ENCODE data around the gene FRK.
"Not testable (repeated sequence)": the region's sequence is repeated elsewhere in the genome, so short reads cannot be mapped to it uniquely, and the experiment has no call there.

Gene FRK

DNA sequence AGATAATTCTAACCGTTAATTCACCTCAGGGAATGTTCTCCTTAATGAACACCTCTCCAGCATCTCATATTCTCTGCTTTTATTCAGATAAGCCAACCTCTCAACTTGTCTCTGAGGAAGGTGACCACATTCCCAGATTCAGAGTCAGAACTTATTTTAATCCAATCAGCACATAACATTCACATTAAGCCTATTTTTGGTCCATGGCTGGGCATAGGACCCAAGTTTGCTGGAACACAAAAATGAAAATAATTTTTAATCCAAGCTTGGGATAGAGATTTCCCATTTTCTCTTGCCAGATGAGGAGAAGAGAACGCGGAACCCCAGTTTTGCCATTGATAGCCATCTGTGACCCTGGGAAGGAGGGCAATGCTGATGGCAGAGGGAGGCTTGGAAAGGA is 126.5 kb downstream of the FRK start:
- DNase-seq = no peak

- DNase-seq = no peak
These were observed 128.2 kb downstream of the FRK start for GRCh38 chr6:115932481-115932880.

GRCh38 chr6:115928000-115928399 is 132.7 kb downstream of the FRK start:
- DNase-seq = not testable (repeated sequence)

DNA sequence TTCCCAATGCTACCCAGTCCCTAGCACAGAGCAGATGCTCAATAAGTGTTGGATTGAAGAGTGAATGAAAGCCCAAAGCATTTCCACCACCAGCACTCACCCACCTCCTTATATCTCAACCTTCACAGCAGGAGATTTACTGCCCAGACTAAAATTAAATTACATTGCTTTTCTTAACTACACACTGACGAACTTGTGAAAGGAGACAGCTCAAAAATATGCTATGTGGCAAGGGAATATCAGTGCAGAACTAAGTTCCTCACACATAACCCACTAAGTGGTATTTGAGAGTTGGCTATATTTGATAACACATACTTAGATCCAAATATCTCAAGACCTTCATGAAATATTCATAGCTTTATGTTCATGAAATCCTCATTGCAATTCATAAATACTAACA is 137.7 kb downstream of the FRK start:
- no peak for DNase-seq

DNA sequence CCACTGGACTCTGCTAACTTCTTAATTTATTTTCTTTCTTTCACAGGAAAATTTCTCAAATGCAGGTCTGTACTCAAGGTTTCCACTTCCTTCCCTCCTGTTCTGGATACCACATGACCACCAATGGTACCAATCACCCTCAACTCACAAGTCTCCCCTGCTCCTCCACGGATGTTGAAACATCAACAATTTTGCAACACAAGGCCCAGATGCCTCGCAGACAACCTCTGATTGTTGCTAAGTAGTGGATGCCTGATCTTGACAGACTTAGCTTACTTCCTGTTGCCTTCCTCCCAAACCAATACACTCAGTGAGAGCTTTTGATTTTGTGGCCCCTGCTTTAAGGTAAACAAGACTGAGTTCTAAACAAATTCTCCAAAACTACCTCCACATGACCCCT is 146.6 kb downstream of the FRK start:
- DNase-seq = no peak

- DNase-seq = no peak
These were observed 150.7 kb downstream of the FRK start for GRCh38 chr6:115909923-115910546.

GRCh38 chr6:115908906-115909559 is 151.7 kb downstream of the FRK start:
- no peak for DNase-seq

GRCh38 chr6:115905471-115905870 is 155.2 kb downstream of the FRK start:
- no peak for DNase-seq

- DNase-seq = no peak
These were observed 158.3 kb downstream of the FRK start for GRCh38 chr6:115902436-115902835.

DNA sequence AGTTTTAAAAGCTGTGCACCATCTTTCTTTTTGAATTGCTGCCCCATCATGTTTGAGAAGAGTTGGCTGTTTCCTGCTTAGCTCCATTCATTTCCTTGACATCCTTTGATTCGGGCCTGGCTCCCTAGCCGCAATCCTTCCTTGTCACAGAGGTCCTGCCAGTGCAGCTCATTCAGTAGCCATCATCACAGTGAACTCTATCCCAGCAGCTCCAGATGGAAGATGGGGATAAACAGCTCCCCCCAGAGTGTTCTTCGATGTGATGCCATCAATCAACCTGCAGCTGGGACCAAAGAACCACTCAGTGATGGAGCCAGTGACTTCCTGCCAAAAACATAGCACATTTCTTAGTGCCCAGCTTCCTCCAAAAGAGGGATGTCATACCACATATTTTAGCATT is 158.8 kb downstream of the FRK start:
- no peak for DNase-seq

DNA sequence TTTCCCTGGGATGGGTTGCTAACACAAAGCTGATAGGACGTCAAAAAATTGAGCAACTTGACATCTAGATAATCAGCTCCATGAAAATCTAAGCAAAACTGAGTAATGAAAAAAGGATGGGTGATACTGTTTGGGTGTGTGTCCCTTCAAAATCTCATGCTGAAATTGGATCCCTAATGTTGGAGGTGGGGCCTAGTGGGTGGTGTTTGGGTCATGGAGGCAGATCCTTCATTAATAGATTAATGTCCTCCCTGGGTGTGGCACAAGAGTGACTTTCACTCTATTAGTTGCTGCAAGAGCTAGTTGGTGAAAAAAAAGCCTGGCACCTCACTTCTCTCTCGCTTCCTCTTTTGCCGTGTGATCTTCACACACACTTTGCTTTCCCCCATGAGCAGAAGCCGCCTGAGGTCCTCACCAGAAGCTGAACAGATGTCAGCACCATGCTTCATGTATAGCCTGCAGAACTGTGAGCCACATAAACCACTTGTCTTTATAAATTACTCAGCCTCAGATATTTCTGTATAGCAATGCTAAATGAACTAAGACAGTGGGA is 160.9 kb downstream of the FRK start:
- no peak for DNase-seq

DNA sequence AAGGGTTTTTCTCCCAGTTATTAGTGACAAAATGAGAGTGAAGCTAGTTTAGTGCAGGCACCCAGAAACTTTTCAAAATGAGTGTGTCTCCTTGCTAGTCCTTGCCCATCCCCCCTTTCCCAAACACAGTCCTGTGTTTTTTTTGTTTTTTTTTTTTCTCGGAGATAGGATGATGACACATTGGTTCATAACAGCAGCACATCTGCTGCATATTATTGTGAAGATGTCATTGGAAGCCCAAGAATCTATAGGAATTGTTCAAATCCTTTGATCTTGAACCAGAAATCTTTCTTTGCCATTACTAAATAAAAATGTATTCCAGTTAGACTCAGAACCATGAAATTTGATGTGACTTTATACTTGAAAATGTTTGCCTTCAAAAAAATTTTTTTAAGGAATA is 162.4 kb downstream of the FRK start:
- DNase-seq = no peak

GRCh38 chr6:115896538-115897129 is 164.1 kb downstream of the FRK start:
- peak; percentile 23 for DNase-seq

DNA sequence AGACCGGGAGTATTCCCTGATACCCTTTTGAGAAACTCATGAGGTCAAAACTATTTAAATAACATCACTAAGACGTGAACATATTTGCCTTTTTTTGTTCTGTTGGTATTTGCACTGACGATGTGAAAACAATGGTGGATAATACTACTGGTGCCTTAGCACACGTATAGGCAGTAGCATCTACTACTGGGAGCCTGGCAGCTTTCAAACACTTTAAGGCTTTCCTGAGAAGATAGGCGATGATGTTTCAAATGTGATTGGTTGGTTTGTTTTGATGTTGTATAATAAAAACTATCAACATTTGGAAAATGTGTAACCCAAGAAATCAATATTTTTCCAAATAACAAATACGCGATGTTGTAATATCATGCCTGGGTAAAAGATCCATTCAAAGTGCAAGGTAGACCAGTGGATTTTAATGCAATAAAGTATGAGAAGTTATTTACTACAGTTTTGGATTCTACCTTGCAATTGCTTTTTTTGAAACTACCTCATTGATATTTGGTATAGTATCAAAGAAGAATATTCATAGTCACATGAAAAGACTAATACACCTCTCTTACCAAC is 166.2 kb downstream of the FRK start:
- no peak for DNase-seq

DNA sequence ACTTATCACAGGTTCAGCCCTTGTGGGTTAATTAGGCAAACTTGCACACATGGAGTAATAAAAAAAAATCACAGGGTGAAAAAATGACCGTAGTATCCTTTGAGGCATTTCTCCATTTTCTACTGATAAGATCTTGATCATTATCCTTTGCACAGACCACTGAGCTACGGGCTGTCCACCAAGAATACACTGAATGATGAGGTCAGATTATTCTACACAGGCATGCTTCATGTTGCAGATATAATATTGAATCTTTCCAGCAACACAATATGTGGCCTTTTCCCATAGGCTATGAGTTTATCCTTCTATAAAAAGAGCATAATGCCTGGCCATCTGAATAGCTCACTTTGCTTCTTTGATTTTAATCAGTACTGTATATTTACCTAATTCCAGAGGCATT is 168.9 kb downstream of the FRK start:
- no peak for DNase-seq

DNA sequence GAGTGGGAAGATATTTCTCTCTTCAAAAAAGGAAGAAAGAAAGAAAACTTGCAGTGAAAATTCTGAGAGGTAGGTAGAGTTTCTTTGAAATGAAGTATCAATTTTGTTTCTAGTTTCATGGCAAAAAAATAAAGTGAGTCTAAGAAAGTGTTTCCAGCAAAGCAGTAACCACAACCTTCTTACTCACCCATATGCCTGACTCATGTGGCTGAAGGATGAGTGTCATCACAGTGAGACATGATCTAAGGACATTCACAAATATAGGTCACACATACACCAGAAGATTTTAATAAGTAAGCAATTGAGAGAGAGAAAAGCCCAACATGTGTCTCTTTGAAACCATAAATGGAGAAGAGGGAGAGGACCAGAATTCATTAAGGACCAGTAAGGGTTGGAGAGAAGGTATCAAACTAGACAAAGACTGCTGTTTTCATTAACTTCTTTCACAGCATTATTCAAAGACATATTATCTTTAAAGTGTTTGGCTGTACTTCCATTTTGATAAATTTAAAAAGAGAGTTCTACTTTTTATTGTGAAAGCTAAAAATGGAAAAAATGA is 169.5 kb downstream of the FRK start:
- DNase-seq = no peak

GRCh38 chr6:115890238-115890637 is 170.5 kb downstream of the FRK start:
- no peak for DNase-seq

DNA sequence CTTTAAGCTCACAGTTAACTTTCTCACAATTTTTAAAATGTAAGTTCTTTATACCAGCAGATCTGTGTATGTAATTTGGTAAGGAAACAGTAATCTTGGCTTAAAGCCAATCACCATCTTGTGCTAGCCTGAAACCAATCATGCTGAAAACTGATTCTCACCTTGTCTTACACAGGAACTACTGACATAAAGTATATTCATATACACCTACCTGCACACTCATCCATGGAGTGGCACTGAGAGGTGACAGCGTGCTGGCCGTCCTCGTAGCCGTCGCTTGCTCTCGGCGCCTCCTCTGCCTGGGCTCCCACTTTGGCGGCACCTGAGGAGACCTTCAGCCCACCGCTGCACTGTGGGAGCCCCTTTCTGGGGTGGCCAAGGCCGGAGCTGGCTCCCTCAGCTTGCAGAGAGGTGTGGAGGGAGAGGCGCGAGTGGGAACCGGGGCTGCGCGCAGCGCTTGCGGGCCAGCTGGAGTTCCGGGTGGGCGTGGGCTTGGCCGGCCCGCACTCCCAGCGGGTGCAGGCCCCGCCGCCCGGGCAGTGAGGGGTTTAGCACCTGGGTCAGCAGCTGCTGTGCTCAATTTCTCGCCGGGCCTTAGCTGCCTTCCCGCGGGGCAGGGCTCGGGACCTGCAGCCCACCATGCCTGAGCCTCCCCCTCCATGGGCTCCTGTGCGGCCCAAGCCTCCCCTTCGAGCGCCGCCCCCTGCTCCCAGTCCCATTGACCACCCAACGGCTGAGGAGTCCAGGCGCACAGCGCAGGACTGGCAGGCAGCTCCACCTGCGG is 171.8 kb downstream of the FRK start:
- not testable (repeated sequence) for DNase-seq

DNA sequence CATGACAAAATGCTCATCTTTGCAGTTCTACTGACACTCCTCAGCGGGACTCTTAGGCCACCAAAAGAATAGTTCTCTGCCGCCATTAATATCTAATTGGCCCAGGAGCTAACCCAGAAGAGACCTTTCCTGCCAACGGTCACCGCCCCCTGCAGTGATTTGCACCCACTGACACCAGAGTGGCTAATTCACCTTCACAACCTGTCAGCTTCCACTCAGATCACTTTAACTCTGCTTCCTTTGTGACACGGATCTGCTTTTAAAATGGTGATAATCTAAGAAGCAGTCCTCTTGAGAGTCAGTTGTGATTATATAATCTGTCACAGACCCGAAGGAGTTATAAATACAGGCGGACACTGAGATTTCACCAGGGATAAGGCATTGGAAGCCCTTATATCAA is 172.8 kb downstream of the FRK start:
- DNase-seq = no peak

- no peak for DNase-seq
These were observed 174.9 kb downstream of the FRK start for GRCh38 chr6:115885636-115886366.

- DNase-seq = no peak
These were observed 177.9 kb downstream of the FRK start for GRCh38 chr6:115882771-115883170.

- DNase-seq = no peak
These were observed 178.5 kb downstream of the FRK start for GRCh38 chr6:115882174-115882573.
